ENCODE results near the gene ANKS1B. TPM values are rescaled to one million over a fixed set of nuclear protein-coding genes. Genes with fewer than 3 reads are reported as not detected.

The ANKS1B gene
- total RNA-seq, 1 donor from 2014 or later: 10.6 TPM

- DNase-seq (ENCODE audit: low spot score): no peak
Observed at GRCh38 chr12:98954506-98954905, 1030.2 kb downstream of the ANKS1B start.

GRCh38 chr12:98951406-98951805 is 1033.3 kb downstream of the ANKS1B start:
- no peak for DNase-seq (ENCODE audit: low spot score)

- DNase-seq (ENCODE audit: low spot score): no peak
Observed at GRCh38 chr12:98948343-98948949, 1036.3 kb downstream of the ANKS1B start.

GRCh38 chr12:98945864-98946263 is 1038.9 kb downstream of the ANKS1B start:
- no peak for DNase-seq (ENCODE audit: low spot score)

DNA sequence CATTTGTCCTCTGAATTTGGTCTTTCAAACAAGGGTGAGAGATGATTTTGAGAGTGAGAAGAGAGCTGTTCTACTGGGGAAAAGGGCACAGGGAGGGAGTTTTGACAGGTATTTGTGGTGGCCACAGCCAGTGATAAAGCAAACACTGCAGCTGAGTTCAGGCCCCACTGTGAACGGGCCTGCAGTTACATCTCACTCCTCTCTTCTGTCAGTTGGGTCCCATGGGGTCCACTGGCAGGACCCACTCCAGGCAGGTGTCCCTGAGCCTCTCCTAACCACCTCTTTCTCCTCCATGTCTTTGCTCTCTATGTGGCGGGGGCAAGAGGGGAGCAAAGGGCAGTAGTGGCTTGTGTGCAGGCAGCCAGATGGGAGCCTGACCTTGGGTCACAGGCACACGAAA is 1044.8 kb downstream of the ANKS1B start:
- DNase-seq (ENCODE audit: low spot score): no peak

- no peak for DNase-seq (ENCODE audit: low spot score)
Observed at GRCh38 chr12:98939350-98939749, 1045.4 kb downstream of the ANKS1B start.

GRCh38 chr12:98935847-98936246 is 1048.9 kb downstream of the ANKS1B start:
- no peak for DNase-seq (ENCODE audit: low spot score)

DNA sequence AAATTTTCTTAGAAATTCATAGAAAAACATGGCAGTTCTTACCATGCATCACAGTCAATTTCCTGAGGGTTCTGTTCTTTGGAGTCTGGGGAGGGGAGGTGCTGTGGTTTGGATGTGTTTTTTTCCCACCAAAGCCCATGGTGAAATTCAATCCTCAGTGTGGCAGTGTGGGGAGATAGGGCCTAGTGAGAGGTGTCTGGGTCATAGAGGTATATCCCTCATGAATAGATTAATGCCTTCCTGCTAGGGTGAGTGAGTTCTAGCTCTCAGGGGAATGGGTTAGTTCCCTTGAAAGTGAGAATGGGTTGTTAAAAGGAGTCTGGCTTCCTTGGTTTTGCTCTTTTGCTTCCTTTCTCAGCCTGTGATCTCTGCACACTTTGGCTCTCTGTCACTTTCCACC is 1061.9 kb downstream of the ANKS1B start:
- DNase-seq (ENCODE audit: low spot score): no peak

DNA sequence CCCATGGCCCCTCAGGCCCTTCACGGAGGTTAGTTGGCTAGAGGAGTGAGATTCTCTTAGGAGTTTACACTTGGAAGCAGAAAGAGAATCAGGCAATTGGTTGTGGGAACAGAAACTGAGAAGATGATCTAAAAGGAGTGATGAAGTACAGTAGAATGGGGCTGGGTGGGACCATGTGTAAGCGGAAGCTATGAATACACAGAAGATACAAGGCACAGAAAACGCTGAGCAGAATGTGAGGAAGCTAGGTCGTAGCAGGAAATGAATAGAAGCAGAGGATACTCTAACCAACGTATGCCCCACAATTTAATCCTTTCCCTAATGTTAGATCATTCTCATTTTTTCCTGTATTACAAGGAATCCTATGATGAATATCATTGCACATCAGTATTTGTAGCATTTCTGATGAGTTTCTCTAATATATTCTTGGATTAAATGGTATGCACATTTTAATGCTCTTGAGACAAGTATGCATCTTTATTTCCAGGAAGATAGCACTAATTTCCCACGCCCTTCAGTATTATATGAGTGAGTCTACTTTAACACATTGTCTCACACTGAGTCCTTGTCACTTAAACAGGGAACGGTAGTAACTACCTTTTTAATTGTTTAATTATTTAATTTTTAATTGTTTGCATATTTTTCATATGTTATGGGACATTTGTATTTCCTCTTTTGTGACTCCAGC is 1066.4 kb downstream of the ANKS1B start:
- DNase-seq (ENCODE audit: low spot score): no peak

- DNase-seq (ENCODE audit: low spot score): no peak
Observed at GRCh38 chr12:98916106-98916505, 1068.6 kb downstream of the ANKS1B start.

DNA sequence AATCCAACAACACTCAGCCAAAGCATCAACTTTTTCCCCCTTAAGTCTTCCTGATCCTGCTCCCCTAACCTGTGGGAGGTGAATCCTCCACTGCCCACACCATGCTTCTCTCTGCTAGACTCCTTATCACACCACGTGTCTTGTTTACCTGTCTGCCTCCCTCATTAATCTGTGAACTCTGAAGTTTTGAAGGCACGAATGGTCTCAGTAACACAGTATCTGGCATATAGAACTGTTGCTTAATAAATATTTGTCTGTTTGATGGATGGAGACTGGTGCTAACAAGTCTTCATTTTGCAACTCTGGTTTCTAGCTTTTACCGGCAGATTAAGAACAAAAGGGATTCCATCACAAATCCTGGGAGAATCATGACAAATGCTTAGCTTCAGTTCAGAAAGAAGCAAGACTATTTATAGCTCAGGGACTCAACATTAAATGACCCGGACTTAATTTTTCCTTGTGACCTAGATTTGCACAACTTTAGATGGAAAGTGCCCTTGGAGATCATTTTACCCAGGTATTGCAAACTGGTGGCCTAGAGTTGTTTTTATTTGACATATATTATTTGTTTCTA is 1072.2 kb downstream of the ANKS1B start:
- DNase-seq (ENCODE audit: low spot score): no peak

- no peak for DNase-seq (ENCODE audit: low spot score)
Observed at GRCh38 chr12:98911396-98911795, 1073.3 kb downstream of the ANKS1B start.

DNA sequence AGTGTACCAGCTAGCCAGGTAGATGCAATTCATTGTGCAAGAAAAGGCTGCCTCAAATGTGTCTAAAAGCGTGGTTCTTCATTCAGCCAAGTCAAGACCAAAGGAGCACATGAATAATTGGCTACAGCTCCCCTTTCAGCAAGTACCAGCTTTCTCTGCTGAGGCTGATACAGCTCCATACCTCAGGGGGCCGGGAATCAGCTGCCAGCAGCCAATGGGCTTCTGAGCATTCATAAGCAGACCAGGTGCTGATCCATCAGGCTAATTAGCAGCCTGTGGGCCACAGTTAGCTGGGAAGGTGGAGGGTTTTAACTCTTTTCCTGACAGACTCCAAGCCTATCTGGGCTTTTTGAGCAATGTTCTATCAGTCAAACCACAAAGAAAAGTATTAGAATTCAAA is 1075.0 kb downstream of the ANKS1B start:
- DNase-seq (ENCODE audit: low spot score): no peak

DNA sequence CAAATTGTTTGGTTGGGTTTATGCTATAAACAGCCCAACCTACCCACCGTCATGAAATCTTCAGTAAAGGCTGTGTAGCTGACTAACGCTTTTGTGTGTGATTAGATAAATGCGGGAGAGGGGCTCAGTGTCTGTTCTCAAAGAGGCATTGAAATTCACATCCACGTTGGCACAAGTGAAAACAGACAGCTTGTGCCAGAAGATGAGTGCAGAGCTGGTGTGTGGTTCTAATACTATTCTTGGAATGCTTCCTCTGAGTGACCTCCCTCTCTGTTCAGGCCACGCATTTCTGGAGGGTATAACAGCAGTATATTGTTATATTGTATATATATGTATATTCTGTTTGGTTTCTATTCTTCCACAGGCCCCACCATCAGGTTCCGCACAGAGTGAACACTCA is 1075.9 kb downstream of the ANKS1B start:
- DNase-seq (ENCODE audit: low spot score): no peak

DNA sequence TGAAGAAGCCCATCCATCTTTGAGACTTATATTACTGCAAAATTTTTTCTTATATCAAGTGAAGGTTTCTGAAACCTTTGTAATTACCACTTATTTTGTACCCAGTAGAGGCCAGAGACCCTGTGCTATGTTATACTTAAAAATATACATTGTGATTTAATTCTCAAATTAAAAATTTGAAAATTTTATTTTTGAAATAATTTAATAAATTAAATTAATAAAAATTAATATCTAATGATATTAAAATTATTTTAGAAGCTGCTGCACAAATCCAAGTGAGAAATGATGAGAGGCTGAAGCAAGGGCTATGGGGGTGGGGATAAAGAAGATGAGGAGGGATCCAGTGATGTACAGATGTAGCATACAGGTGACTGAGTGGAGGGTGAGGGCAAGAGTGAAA is 1080.9 kb downstream of the ANKS1B start:
- no peak for DNase-seq (ENCODE audit: low spot score)

- DNase-seq (ENCODE audit: low spot score): no peak
Observed at GRCh38 chr12:98901189-98901588, 1083.5 kb downstream of the ANKS1B start.

DNA sequence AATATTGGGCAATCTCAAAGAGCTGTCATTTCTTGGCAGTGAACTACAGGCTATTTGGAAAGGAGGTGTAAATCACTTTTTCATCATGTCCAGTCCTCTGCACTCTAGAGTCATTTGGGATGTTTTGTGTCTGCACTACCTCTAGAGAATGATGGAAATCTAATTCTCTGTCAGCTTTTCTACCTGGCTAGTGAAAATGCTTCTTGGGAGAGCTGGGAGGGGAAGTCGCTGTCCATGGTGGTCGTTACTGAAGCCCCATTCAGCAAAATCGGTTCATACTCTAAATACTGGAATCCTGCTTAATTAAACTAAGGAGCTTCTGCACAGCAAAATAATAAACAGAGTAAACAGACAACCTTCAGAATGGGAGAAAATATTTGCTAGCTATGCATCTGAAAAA is 1087.8 kb downstream of the ANKS1B start:
- DNase-seq (ENCODE audit: low spot score): no peak

DNA sequence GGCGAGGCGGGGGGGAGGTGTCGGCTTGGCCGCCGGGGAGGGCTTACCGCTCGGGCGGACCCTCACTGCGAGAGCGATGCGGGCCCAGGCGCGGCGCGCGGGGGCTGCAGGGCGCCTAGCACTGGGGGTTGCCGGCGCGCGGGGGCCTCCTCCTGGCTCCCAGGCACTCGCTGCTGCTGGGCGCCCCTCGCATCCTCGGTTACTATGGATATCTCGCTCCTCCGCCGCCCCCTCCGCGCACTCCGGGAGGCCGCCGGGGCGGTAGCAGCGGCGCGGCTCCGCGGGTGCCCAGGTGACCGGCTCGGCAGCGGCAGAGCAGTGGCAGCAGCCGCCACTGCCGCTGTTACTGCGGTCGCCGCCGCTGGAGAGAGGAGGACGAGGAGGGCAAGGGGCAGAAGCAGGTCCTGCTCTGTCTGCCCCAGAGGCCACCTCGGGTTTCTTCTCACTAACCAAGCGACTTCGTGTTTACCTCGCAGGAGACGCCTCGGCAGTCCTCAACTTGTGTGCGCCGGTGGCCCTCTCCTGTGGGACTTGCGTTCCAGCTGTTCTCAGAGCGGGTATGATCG is 1089.6 kb downstream of the ANKS1B start:
- DNase-seq (ENCODE audit: low spot score): no peak

GRCh38 chr12:98894412-98895085 is 1090.2 kb downstream of the ANKS1B start:
- no peak for DNase-seq (ENCODE audit: low spot score)

DNA sequence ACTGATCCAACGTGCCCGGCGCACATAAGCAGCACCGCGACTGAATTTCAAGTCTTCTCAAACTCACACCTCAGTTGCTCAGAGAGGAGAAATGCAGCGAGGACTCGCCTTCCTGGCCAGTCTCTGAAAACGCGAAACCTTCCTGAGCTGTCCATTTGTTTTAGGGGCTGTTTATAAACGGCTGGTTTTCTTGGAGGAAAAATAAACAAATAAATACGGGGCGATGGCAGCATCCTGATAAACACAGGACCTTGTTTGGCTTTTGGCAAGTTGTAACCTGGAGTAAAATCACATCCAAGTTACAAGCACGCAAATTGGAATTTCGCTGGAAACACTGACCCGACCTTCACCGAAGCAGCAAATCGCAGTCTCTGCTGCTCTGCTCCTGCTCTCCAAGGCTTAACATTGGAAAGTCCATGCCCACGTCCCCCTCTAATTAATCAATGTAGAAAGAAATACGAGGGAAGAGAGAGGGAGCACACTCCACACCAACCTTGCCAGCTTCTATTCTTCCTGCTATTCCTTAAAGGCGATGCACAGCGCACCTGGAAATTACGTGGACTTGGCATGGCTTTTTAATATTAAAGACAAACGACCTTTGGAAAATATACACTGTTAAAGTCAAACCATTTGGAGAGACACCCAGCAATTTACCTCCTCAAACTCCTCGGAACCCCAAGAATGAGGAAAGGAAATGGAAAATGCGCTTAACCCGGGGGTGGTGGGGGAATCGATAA is 1090.9 kb downstream of the ANKS1B start:
- DNase-seq (ENCODE audit: low spot score): no peak

GRCh38 chr12:98893126-98893674 is 1091.5 kb downstream of the ANKS1B start:
- no peak for DNase-seq (ENCODE audit: low spot score)

DNA sequence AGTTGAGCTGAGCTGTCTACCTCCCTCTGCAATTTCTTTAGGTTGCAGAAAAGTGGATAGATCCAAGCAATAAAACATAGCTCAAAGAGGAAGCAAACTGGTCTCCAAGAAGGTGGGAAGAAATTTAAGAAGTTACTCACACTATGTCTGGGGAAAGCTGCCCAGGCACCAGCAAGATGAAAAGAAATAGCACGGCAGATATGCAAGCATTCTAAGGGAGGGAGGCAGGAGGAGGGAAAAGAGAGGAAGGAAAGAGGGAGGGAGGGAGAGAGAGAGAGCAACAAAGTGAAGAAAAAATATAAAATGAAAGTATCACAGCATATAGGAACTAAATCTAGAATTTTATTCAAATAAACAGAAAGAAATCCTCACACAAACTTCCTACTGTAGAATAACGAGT is 1099.0 kb downstream of the ANKS1B start:
- DNase-seq (ENCODE audit: low spot score): no peak
